Measurements from ENCODE around the gene ADAMTS2.
"Not testable (repeated sequence)": the region's sequence is repeated elsewhere in the genome, so short reads cannot be mapped to it uniquely, and the experiment has no call there.

ADAMTS2 gene

DNA sequence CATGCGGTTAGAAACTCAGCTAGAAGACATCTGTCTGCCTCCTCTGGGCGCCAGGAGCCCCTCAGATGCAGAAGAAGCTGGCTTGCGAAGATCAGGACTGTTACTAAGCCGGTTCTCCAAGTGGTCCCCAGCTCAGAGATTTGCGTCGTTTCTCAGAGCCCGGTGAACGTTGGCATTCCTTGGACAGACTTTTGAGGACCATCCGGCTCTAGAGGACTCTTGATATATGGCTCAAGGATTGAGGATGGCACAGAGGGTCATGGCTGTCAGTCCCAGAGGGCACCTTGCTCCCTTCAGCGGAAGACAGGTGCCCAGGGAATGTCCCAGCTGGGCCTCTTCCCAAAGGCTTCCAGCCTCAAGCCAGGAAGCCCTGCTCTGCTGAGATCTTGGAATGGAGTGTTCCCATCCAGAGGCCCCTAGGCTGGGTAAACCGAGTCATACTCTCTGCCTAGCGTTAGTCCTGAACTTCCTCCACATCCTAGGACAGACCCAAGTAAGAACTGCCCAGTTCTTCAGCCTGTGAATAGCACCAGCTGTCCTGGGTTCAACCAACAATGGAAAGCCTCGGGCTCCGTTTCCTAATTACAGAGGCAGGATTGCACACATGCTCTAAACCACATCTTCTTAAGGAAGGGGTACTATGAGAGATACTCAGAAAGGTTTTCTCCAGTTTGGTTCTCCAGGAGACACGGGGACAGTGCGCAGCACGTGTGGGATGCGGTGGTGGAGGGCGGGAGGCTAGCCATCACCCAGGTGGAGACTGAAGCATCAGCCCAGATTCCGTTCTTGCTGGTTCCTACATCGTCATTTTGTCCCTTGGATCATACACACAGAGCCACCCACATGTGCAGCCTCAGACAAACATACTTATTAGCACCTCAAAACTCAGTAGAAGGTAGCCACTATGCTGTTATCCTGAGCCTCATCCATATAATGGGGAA is 233.7 kb downstream of the ADAMTS2 start:
- DNase-seq (ENCODE audit: low read depth in 2 of 2): no peak

DNA sequence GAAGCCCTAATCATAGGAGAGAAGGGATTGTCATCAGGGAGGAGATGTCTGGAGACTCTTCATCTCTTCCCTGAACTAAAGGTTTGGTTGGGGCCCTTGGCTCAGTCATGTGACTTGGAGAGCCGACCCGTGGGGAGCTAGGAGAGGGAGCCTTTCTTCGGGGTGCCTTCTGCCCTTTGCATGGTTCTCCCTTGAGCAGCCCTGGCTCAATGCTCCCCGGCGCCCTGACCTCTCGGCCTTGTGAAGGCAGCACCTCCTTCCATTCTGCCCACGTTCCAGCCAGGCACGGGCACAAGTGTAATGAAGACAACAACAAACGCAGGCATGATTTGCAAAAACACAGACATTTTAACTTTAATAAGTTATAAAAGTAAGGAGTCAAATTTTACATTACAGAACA is 234.7 kb downstream of the ADAMTS2 start:
- DNase-seq (ENCODE audit: low read depth in 2 of 2): no peak

DNA sequence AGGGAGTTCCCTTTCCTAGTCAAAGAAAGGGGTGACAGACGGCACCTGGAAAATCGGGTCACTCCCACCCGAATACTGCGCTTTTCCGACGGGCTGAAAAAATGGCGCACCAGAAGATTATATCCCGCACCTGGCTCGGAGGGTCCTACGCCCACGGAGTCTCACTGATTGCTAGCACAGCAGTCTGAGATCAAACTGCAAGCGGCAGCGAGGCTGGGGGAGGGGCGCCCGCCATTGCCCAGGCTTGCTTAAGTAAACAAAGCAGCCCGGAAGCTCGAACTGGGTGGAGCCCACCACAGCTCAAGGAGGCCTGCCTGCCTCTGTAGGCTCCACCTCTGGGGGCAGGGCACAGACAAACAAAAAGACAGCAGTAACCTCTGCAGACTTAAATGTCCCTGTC is 244.0 kb downstream of the ADAMTS2 start:
- not testable (repeated sequence) for DNase-seq (ENCODE audit: low read depth in 2 of 2)

DNA sequence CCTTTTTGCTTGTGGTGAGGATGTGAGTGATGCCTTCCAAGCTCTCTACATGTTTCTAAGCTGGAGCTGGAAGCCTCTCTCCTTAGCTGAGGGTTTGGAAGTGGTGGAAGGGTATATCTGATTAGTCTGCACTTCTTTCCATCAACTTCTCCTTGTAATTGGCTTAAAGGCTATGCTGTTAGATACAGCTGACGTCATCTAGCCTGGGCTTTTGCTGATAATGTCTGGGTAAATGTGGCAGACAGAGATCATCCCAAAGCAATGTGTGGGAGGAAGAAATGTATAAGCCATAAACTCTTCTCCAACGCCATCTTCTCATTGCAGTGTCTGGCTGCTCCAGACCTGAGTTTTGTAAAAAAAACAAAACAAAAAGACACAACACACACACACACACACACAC is 255.8 kb downstream of the ADAMTS2 start:
- no peak for DNase-seq (ENCODE audit: low read depth in 2 of 2)

DNA sequence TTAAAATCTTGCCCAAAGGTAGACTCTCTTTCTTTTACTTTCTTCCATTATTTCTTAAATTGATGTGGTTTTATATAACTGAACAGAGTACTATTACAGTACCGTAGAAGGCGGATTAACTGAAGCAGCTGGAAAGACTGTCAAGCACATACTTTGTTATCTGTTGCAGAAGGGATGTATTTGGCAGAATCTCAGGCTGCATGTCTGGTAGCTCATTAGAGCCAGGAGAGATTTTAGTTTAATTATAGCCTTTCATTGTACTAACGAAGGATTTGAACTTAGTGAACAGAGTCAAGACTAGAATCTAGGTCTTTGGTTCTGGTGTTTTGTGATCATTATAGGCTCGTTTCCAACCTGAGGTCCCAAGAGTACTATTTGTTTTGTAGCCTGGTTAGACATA is 264.5 kb downstream of the ADAMTS2 start:
- no peak for DNase-seq (ENCODE audit: low read depth in 2 of 2)

DNA sequence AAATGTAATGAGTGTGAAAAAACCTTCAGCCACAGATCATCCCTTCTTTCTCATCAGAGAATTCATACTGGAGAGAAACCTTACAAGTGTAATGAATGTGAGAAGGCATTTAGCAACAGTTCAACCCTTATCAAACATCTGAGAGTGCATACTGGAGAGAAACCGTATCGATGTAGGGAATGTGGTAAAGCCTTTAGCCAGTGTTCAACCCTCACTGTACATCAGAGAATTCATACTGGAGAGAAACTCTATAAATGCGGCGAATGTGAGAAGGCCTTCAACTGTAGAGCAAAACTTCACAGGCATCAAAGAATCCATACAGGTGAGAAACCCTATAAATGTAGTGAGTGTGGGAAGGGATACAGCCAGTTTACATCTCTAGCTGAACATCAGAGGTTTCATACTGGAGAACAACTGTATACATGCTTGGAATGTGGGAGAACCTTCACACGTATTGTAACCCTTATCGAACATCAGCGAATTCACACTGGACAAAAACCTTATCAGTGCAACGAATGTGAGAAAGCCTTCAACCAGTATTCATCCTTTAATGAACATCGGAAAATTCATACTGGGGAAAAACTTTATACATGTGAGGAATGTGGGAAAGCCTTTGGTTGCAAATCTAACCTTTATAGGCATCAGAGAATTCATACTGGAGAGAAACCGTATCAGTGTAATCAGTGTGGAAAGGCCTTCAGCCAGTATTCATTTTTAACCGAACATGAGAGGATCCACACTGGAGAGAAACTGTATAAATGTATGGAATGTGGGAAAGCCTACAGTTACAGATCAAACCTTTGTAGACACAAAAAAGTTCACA is 265.9 kb downstream of the ADAMTS2 start:
- DNase-seq (ENCODE audit: low read depth in 2 of 2): no peak

DNA sequence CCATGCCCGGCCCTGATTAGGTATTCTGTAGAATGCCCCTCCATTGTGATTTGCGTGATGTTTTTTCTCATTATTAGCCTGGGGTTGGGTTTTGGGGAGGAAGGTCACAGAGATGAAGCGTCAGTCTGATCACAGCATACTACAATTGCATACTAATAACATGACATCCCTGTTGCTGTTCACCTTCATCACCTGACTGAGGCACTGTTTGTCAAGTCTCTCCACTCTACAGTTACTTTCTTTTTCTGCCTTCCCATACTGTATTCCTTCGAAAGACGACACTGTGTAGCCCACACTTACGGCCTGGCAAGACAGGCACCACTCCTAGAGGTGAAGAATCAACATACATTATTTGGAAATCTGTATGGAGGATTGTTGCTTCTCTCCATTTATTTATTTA is 279.6 kb downstream of the ADAMTS2 start:
- DNase-seq (ENCODE audit: low read depth in 2 of 2): no peak

DNA sequence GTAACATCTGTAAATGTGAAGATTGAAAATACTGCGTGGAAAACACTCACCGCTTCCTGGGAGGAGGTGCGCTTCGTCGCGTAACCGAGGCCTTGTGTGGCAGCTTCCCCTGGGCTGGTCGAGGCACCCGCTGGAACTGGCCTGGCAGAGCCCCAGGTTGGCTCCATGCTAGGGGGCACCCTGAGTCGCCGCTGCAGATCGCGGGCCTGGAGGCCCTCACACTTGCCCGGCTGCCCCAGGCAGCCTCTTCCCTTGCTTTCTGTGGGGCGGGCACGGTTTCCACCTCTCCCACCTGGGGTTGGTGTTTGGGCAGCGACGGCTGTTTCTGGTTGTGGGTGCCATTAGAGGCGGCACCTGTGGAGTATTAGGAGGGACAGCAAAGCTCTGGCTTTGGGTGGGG is 284.2 kb downstream of the ADAMTS2 start:
- DNase-seq (ENCODE audit: low read depth in 2 of 2): no peak

Measured in activated CD4-positive, alpha-beta T cell treated with anti-CD3 and anti-CD28 coated beads for 24 hours (primary cell).